Fibroblast of mammary gland (primary cell): ENCODE results near the gene LURAP1L.
A peak's percentile ranks its signal among the peaks of the same experiment; 100 is the strongest.

ENCODE experiments used
- DNase-seq: peaks from one replicate; pipeline ENCODE4 v3.0.0-alpha.2; 2010; ENCODE audit warnings: low read depth
- H3K4me3 ChIP-seq: 2 replicates; pipeline ENCODE4 v1.5.1; 2011; ENCODE audit warnings: low read depth, mild to moderate bottlenecking, low read length, moderate library complexity; ENCODE audit not compliant: control insufficient read depth
- CTCF ChIP-seq: conservative IDR thresholded peaks from 2 replicates; pipeline ENCODE4 v1.5.1; 2011; ENCODE audit warnings: low read depth, low read length, inconsistent platforms; ENCODE audit not compliant: control insufficient read depth, insufficient read depth

Gene LURAP1L

GRCh38 chr9:12774861-12775678 is at the start of gene LURAP1L:
LURAP1L (plus strand) TSS chr9:12775020; CDS start chr9:12775716, 696 bp downstream.
- TF ChIP-seq CTCF, result no peak
- DNase-seq, result peak; percentile 86
- peak within 1 kb of the TSS; percentile 83 for H3K4me3 ChIP-seq

GRCh38 chr9:12726795-12727194 is 48.0 kb upstream of the LURAP1L start:
- H3K4me3 ChIP-seq, result no peak overlapping the region
- TF ChIP-seq CTCF, result no peak
- no peak for DNase-seq

- no peak for TF ChIP-seq CTCF
- no peak overlapping the region for H3K4me3 ChIP-seq
- DNase-seq, result no peak
These were observed 44.6 kb upstream of the LURAP1L start for GRCh38 chr9:12730198-12730597.

- H3K4me3 ChIP-seq, result no peak overlapping the region
- DNase-seq, result no peak
- TF ChIP-seq CTCF, result no peak
These were observed 43.9 kb upstream of the LURAP1L start for GRCh38 chr9:12730927-12731326.

GRCh38 chr9:12732971-12733370 is 41.8 kb upstream of the LURAP1L start:
- no peak overlapping the region for H3K4me3 ChIP-seq
- DNase-seq, result peak; percentile 27
- TF ChIP-seq CTCF, result no peak

- DNase-seq, result no peak
- H3K4me3 ChIP-seq, result no peak overlapping the region
- TF ChIP-seq CTCF, result no peak
These were observed 39.2 kb upstream of the LURAP1L start for GRCh38 chr9:12735665-12736064.

GRCh38 chr9:12737871-12738270 is 36.9 kb upstream of the LURAP1L start:
- TF ChIP-seq CTCF, result no peak
- no peak for DNase-seq
- no peak overlapping the region for H3K4me3 ChIP-seq
